Stimulated activated CD4-positive, alpha-beta T cell treated with anti-CD3 and anti-CD28 coated beads, Interleukin-12 subunit alpha, Interleukin-12 subunit beta, amount 100 ng/mL, for 24 hours (primary cell): Measurements from ENCODE around the gene THSD7A.

Experiments used
- DNase-seq, 2 experiments: peaks; one replicate each; pipeline ENCODE4 v3.0.0-alpha.2; 2020; ENCODE audit warnings: low read depth in 2 of 2

Gene THSD7A

GRCh38 chr7:11703829-11704228 is 128.2 kb downstream of the THSD7A start:
- no peak for DNase-seq

- DNase-seq, result no peak
Measured at GRCh38 chr7:11702938-11703337, 129.1 kb downstream of the THSD7A start.

- no peak for DNase-seq
Measured at GRCh38 chr7:11701829-11702560, 130.0 kb downstream of the THSD7A start.

DNA sequence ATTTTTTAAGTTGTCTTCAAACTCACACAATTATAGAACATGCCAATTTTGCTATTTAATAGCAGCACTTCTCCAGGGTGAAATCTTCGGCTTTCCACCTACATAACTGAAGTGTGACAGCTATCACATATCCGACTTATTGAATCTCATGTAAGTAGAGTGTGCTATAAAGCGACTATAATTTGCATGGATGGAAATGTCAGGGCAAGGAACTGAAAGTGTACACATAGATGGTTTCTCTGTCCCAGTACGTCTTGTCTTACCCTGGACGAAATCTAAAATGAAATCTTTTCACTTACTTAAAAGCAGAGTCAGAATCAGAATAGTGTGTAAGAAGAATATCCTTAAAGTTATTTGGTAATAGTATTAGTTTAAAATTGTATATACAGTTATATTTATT is 132.3 kb downstream of the THSD7A start:
- no peak for DNase-seq

DNA sequence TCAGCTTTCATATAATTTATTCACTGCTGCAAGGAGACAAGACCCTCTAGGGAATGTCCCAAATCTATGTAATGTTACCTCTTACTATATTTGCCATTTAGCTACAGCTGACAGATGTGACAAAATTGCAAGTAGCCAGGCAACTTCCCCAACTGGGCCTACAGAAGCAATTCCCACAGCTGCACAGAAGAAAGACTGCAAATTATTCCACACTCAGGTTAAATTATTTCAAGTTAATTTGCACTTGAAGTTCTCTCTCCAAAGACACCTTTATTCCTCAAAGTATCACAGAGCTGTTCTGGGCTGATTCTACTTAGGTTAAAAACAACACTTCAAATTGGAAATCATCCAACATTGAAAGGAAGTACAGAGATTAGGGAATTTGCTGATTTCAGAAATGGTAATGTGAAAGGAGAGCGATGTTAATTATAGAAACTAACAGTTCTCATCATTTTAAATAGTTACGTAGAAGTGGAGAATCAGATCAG is 133.6 kb downstream of the THSD7A start:
- DNase-seq, result no peak

- no peak for DNase-seq
Measured at GRCh38 chr7:11690395-11690794, 141.6 kb downstream of the THSD7A start.

GRCh38 chr7:11689096-11689495 is 142.9 kb downstream of the THSD7A start:
- DNase-seq, result no peak

GRCh38 chr7:11681461-11681860 is 150.5 kb downstream of the THSD7A start:
- DNase-seq, result no peak

DNA sequence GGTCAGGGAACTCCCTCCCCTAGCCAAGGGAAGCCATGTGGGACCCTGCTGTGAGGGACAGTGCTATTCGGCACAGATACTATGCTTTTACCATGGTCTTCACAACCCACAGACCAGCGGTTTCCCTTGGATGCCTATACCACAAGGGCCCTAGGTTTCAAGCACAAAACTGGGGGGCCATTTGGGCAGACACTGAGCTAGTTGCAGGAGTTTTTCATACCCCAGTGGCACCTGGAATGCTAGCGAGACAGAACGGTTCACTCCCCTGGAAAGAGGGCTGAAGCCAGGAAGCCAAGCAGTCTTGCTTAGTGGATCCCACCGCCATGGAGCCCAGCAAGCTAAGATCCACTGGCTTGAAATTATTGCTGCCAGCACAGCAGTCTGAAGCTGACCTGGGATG is 156.8 kb downstream of the THSD7A start:
- no peak for DNase-seq

DNA sequence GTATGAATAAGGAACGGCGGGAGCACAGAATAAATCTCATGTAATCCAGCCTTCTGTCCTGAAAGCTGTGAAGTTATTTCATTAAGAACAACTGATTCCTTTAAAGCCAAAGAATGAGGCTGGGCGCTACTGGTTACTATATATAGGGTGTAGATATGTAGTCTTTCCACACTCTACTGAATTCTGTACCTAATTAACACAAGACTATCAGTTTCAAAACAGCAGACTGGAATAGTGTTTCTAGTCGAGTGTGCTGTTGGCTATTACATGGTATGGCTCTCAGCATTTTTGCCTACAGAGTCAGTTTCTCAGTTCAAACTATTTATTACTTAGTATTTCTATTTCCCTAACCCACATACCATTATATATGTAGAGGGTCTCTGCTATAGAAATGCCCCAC is 163.3 kb downstream of the THSD7A start:
- no peak for DNase-seq

DNA sequence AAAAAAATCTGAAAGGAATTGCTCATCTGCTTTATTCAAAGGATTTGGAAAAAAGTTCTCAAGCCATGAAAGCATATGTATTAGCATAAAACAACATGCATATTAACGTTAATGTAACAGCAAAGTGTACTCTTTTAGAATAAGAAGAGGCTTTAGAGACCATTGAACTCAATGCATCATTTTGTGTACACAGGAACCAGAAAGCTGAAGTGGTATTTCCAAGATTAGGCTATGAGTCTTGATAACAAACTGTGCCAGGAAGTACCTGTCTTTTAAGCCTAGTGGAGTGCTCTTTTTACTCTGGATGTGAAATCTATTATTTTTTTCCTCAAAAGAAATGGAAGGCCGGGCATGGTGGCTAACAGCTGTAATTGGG is 164.2 kb downstream of the THSD7A start:
- DNase-seq, result no peak

GRCh38 chr7:11667071-11667809 is 164.8 kb downstream of the THSD7A start:
- DNase-seq, result no peak

- no peak for DNase-seq
Measured at GRCh38 chr7:11665357-11665756, 166.6 kb downstream of the THSD7A start.

GRCh38 chr7:11655642-11656041 is 176.4 kb downstream of the THSD7A start:
- DNase-seq, result no peak

- DNase-seq, result no peak
Measured at GRCh38 chr7:11655163-11655562, 176.8 kb downstream of the THSD7A start.

GRCh38 chr7:11650500-11650899 is 181.5 kb downstream of the THSD7A start:
- DNase-seq, result no peak

DNA sequence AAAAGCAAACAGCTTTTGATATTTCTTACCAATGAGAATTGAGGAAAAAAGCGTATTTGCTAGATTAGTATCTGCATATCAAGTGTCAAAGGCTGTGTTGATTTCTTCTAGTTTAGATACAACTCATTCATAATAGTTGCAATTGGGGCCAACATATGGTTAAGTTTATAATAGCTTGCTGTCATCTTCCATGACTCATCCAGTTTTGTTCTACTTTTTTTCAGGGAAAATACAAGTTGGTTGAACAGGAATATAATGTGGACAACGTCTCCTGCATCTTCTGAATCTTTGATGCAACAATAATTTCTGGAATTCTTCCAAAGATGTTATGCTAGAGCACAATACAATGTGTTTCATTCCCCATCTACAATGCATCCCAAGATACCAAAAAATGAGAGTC is 182.0 kb downstream of the THSD7A start:
- no peak for DNase-seq

DNA sequence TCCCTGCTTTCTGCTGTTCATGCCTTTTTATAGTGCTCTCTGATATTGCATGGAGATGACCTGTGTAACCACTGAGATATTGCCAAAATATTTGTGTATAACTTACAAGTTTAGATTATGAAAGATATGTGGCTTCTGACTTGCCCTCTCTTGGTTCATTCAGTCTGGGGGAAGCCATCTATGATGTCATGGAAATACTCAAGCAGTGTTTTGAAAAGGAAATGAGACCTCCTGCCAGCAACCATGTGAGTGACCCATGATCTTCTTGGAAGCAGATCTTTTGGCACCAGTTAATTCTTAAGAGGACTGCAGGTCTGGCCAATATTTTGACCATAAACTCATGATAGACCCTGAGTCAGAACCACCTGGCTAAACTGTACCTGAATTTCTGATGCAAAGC is 183.0 kb downstream of the THSD7A start:
- DNase-seq, result no peak

DNA sequence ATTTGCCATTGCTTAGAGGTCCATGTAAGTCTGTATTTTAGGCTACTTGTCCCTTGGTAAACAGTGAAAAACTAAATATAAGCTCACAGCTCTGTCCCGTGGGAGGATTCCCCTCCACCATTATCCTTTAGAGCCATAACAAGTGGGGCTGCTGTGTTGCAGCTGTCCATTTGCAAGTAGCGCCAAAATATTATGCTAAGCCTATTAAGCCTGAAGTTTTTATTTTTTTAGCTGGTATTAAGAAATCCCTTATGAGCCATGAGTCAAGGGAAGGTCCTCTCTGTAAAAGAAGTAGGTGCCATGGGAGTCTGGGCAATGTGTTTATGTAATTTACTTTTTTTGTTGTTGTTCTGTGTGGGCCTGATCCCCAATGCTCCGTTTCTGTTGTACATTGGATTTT is 183.9 kb downstream of the THSD7A start:
- no peak for DNase-seq

- no peak for DNase-seq
Measured at GRCh38 chr7:11642841-11643240, 189.2 kb downstream of the THSD7A start.

- DNase-seq, result no peak
Measured at GRCh38 chr7:11642276-11642675, 189.7 kb downstream of the THSD7A start.

DNA sequence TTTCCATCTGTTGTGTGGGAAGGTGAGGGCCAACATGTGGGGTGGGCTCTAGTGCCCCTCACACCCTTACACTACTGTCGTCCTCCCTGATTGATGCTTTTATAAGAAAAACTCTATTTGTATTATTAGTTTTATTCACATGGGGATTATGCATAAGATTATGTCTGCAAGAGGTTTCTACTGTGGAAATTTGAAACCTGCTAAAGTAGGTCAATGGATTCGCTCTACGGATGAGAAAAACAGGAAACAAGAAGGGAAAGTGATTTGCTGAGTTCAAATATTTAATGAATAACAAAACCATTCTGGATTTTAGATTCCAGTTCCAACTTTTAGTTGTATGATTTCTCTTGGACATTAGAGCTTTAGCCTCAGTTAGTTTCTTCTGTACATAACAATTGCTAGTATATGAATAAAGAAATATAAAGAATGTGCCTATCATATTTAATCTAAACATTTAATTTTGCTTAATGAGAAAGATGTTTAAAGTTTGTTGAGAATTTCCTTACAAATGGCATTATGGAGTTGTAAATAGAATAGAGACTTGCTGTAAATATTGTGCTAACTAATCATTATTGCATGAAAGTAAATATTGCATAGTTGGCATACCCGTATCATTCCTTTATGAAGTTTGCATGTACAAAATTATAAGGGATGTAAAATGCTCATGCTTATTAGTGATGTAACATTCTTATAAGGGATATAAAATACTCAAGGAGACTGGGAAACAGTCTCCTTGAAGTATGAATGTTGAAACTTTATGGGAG is 193.8 kb downstream of the THSD7A start:
- DNase-seq, result no peak

GRCh38 chr7:11636274-11636673 is 195.7 kb downstream of the THSD7A start:
- DNase-seq, result no peak
